HepG2 (cell line): ENCODE results near the gene DCTN1. TPM values are rescaled to one million over a fixed set of nuclear protein-coding genes. Genes with fewer than 3 reads are reported as not detected.
A peak's percentile ranks its signal among the peaks of the same experiment; 100 is the strongest.

ENCODE experiments used
- BHLHE40 ChIP-seq: IDR thresholded peaks from 2 replicates; pipeline ENCODE4 v1.6.1; 2011; ENCODE audit warnings: low read length, improper control_type of control experiment
- CBX5 ChIP-seq: sonication (generic); formaldehyde crosslinking; IDR thresholded peaks from 2 replicates; pipeline ENCODE4 v1.4.0; 2020; ENCODE audit warnings: missing genetic modification reagents, borderline replicate concordance
- CHD2 ChIP-seq: IDR thresholded peaks from 2 replicates; pipeline ENCODE4 v1.6.1; 2011; ENCODE audit warnings: low read depth, low read length, improper control_type of control experiment
- DR1 ChIP-seq: sonication (generic); formaldehyde crosslinking; IDR thresholded peaks from 2 replicates; pipeline ENCODE4 v1.8.0; 2021; ENCODE audit warnings: mild to moderate bottlenecking, missing genetic modification reagents, inconsistent platforms
- E2F2 ChIP-seq: sonication (generic); formaldehyde crosslinking; IDR thresholded peaks from 2 replicates; pipeline ENCODE4 v1.4.0; 2020; ENCODE audit warnings: missing genetic modification reagents, borderline replicate concordance
- NFKB2 ChIP-seq: sonication (generic); formaldehyde crosslinking; IDR thresholded peaks from 2 replicates; pipeline ENCODE4 v1.4.0; 2020; ENCODE audit warnings: missing genetic modification reagents, borderline replicate concordance
- NR1H2 ChIP-seq: sonication (generic); formaldehyde crosslinking; IDR thresholded peaks from 2 replicates; pipeline ENCODE4 v1.8.1; 2022; ENCODE audit warnings: low read depth, missing genetic modification reagents, borderline replicate concordance
- PAXIP1 ChIP-seq: sonication (generic); formaldehyde crosslinking; conservative IDR thresholded peaks from 2 replicates; pipeline ENCODE4 v1.4.0; 2020; ENCODE audit warnings: mild to moderate bottlenecking, missing genetic modification reagents, moderate library complexity
- SYNCRIP ChIP-seq: fragments of 200-400 bp; formaldehyde crosslinking; IDR thresholded peaks from 2 replicates; pipeline ENCODE4 v1.6.1; 2018; ENCODE audit warnings: mild to moderate bottlenecking, low read depth, low read length; ENCODE audit not compliant: insufficient read depth
- ZNF776 ChIP-seq: sonication (generic); formaldehyde crosslinking; IDR thresholded peaks from 2 replicates; pipeline ENCODE4 v1.4.0; 2020; ENCODE audit warnings: mild to moderate bottlenecking, missing genetic modification reagents
- ZNF792 ChIP-seq: IDR thresholded peaks from 2 replicates; pipeline ENCODE4 v1.6.1; 2016
- polyA plus RNA-seq, 8 experiments: library from polyadenylated mRNA; depleted of rRNA in 3 of 8; stranded (reverse) in 7 of 8; unstranded in 1 of 8; fragments of >200 nt; fragmentation: Illumina TruSeq in 4 of 8; extraction: Trizol in 4 of 8; gene quantifications; 2 replicates each; pipeline versions ENCODE4 v1.2.1 to v1.2.3, GENCODE V29; 2011 to 2016; ENCODE audit warnings: low read depth in 4 of 8, missing spikeins in 1 of 8, mixed read lengths in 1 of 8; ENCODE audit not compliant: insufficient read depth in 1 of 8
- total RNA-seq, 5 experiments: library from RNA; depleted of rRNA; stranded (reverse); fragments of >200 nt; fragmentation: Illumina TruSeq; extraction: Trizol; gene quantifications; 2 replicates each; pipeline ENCODE4 v1.2.3, GENCODE V29; 2016; ENCODE audit warnings: low read depth in 1 of 5
- TF ChIP-seq, protein P1 (sequence below): sonication (generic); formaldehyde crosslinking; IDR thresholded peaks from 2 replicates; pipeline ENCODE4 v1.4.0; 2020; ENCODE audit warnings: mild to moderate bottlenecking, missing genetic modification reagents
- TF ChIP-seq, protein P2 (sequence below): sonication (generic); formaldehyde crosslinking; IDR thresholded peaks from 2 replicates; pipeline ENCODE4 v1.8.1; 2023; ENCODE audit warnings: mild to moderate bottlenecking, moderate library complexity, missing genetic modification reagents
- TF ChIP-seq, protein P3 (sequence below): sonication (generic); formaldehyde crosslinking; conservative IDR thresholded peaks from 2 replicates; pipeline ENCODE4 v1.4.0; 2020; ENCODE audit warnings: missing genetic modification reagents

Gene DCTN1
- total and polyA plus RNA-seq, 2 of the 13 experiments (the other 11 are each of a cell fraction or from before 2014, with no cell fraction given) = 73.2 to 122 TPM

DNA sequence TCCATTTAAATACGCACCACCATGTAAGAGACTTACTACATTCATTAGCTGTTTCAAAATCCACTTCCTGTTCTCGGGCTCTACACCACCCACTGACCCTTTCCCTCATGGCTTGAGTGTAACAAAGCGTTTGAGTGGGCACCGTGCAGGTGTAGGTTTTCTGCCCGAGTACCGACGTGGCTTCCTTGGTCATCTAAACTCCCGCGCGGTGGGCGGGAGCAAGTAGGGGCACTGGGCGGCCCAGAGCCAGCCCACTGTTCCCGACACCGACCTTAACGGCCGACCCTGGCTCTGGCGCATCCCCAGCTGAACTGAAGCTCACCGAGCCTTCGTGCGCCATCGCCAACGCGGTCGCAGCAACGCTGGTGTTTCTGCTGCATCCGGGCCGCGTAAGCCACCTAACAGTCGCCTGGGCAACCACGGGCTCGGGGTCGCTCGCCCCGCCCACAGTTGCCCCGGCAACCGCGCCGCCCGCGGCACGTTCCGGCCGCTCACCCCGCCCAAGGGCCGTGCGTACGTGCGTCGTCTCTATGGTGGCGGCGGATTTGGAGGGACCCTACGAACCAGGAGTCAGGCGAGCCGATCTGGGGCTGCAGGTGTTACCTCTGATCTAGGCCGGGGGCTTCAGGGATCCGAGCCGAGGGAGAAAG, 41.2 kb upstream of the DCTN1 start, which contains the start of the genes C2orf81 and WDR54 (continued):
- peak; percentile 67; the same call in 1 of the 2 replicates for TF ChIP-seq E2F2 (CRISPR knock-in tag)
- TF ChIP-seq, protein P1, sequence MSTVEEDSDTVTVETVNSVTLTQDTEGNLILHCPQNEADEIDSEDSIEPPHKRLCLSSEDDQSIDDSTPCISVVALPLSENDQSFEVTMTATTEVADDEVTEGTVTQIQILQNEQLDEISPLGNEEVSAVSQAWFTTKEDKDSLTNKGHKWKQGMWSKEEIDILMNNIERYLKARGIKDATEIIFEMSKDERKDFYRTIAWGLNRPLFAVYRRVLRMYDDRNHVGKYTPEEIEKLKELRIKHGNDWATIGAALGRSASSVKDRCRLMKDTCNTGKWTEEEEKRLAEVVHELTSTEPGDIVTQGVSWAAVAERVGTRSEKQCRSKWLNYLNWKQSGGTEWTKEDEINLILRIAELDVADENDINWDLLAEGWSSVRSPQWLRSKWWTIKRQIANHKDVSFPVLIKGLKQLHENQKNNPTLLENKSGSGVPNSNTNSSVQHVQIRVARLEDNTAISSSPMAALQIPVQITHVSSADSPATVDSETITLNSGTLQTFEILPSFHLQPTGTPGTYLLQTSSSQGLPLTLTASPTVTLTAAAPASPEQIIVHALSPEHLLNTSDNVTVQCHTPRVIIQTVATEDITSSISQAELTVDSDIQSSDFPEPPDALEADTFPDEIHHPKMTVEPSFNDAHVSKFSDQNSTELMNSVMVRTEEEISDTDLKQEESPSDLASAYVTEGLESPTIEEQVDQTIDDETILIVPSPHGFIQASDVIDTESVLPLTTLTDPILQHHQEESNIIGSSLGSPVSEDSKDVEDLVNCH = peak; percentile 58; the same call in 1 of the 2 replicates
- TF ChIP-seq ZNF792 (CRISPR knock-in tag) = 0 out of 2 replicates have a peak, but pooled peaks have one; percentile 23
- no peak; the same call in 1 of the 2 replicates for TF ChIP-seq NR1H2 (CRISPR knock-in tag)
- no peak for TF ChIP-seq SYNCRIP
- TF ChIP-seq, protein P2, sequence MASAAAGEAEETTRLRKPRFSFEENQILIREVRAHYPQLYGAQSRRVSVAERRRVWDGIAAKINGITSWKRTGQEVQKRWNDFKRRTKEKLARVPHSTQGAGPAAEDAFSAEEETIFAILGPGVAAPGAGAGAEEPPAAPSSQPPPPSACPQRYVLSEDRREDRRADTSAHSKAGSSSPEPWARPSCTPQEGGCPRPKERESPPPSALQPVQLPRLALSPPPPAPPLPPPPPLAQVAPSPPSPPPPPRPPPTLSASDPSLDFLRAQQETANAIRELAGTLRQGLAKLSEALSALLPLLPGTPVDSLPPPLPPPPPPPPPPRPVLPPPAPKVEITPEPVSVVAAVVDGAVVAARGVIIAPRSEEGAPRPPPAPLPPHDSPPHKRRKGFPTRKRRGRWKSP (CRISPR knock-in tag) = peak; percentile 97; the same call in 1 of the 2 replicates
- TF ChIP-seq BHLHE40 = peak; percentile 94
- TF ChIP-seq PAXIP1 (CRISPR knock-in tag) = peak; percentile 46
- peak; percentile 93 for TF ChIP-seq ZNF776 (CRISPR knock-in tag)
- TF ChIP-seq, protein P3, sequence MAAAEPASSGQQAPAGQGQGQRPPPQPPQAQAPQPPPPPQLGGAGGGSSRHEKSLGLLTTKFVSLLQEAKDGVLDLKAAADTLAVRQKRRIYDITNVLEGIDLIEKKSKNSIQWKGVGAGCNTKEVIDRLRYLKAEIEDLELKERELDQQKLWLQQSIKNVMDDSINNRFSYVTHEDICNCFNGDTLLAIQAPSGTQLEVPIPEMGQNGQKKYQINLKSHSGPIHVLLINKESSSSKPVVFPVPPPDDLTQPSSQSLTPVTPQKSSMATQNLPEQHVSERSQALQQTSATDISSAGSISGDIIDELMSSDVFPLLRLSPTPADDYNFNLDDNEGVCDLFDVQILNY = no peak
- 0 out of 2 replicates have a peak, but pooled peaks have one; percentile 25 for TF ChIP-seq CHD2
- peak; percentile 75; the same call in 1 of the 2 replicates for TF ChIP-seq NFKB2 (CRISPR knock-in tag)
- peak; percentile 55 for TF ChIP-seq DR1
- no peak for TF ChIP-seq CBX5 (CRISPR knock-in tag)
